ENCODE data around the gene PIPOX.

DNA sequence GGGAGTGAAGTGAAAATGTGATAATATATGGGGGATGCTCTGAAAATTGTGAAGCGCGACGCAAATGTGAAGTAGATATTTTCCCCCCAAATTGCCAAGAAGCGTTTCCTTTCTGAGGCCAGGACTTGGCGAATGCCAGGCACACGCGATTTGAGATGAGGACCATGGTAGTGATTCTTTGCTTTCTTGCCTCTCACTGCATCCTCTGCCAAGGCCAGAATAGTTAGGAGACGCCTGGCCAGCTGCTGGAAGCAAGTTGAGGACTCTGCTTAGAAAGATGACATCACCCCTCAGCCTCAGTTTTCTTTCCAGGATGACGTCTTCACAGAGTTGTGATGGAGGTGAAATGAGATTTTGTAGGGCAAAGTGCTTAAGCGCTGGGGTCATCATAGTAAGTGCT is 25.9 kb downstream of the PIPOX start:
- TF ChIP-seq EZH2 (IDR thresholded peaks at IDR 0.05), result no peak
- no peak for TF ChIP-seq POLR2AphosphoS5 (IDR thresholded peaks at IDR 0.05; ENCODE audit: borderline replicate concordance, low read depth, low read length)

Measured in SK-N-MC (cell line).